NCI-H526 (cell line): ENCODE data around the gene KIF11.
"Not testable (repeated sequence)": the region's sequence is repeated elsewhere in the genome, so short reads cannot be mapped to it uniquely, and the experiment has no call there.

Source experiments
- DNase-seq, 2 experiments: peaks; one replicate each; lab custom pipeline; 2025; lab: John Stamatoyannopoulos, UW

Gene KIF11

DNA sequence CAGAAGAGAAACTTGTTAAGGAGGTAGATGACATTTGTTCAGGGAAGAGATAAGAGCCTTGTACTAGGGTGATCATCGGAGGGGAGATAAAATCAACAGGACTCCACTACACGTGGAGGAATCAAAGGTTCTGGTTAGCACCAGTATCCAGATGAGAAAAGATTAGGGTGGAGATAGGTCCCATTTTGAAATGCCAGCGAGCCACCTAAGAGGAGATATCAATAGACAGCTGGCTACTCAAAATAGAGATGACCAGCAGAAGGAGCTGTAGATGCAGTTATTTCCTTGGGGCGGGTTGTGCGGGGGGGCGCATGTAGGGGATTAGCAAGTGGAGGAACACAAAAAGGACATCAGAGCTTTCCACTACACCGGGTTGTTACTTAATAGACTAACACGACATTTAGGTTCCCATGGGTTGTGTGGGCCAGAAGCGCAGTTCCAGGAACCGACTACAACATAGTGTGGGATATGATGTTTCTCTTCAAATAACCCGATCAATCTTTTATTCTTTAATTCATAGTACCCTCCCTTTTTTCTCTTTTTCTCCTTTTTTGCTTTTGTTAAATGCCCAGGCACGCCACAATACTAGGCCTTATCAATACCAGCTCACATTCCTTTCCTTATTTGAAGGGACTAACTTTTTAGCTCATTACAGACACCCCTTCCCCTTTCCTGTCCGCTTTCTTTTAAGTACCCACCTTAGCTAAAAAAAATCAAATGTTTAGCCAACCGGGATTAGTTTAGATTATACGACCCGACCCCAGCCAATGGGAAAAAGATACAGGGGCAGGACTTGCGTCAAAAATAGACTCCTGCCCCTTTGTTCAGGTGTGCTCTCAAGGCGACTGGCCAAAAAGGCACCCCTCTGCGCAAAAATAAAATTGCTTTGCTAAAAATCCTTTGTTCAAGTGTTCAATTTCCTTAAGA is 2.0 kb upstream of the KIF11 start:
- peak in 1 of 2 experiments; percentile 53 for DNase-seq

DNA sequence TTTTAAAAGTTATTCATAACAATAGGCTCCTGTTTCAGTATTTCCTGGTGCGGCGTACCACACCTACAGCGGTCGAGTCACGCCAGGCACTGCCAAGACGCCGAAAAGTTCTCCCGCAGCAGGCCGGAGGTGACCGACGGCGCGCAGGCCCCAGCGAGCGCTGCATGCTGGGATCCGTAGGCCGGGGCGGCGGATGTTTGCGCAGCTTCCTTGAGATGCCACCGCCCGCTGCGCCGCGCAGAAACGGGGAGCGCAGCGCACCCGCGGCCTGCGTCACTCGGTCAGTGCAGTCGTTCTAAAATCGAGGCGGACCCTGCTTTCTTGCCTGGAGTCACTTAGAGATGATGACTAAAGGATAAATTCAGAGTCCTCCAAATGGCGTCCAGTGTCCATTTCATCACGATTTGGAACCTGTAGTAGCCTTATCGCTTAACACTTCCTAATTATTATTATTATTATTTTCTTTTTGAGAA is 1.3 kb upstream of the KIF11 start:
- DNase-seq, result peak; percentile 51 to 90

DNA sequence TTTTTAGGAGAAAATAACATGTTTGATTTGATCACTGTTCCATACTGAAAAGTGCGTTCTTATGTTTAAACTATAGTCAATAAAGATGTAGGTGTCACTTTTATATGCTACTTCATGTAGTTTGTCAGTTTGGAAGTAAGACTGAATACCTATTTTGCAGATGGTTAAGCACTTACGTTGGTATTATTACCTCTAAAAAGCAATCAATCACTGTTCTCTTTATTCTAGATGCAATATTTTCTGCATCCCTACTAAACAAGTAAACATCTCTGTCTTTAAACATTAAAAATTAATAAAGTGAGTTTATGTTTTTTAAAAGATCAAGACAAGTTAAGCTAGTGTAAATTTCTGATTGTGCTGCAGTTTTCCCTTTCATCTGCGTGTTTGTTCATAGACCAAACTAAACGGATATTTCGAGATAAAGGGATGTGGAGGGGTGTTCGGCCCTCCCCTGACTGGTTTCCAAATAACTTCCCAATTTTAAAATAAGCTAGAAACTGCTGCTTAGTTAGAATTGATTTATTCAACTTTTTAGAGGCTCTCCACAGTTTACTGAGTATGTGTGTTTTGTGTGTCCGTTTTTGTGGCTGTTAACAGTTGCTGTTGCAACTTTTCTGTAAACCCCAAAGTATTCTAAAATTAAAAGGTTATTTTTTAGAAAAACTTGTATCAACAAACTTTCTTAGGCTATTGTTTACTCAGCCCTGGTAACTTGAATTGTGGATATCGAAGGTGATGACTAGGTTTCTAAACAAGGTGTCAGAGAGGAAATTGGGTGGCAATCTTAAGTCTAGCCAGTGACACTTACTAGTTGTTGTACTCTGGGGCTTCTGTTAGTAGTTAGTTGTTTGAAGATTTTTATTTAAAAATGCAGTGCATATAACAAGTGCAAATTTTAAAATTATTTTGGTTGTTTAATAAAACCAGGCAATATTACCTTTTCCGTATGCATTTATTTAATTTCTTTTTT is 974 bp downstream of the KIF11 start:
- DNase-seq, result no peak

DNA sequence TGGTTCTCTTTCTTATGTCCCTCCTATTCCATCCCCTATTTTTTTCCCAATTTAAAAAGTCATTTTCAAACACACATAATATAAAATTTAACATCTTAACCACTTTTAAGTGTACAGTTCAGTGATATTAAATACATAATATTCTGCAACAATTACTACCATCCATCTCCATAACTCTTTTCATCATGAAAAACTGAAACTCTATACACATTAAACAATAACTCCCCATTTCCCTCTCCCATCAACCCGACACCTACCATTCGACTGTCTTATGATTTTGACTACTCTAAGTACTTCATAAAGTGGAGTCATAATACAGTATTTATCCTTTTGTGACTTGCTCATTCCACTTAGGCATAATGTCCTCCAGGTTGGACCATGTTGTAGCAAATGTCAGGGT is 2.6 kb downstream of the KIF11 start:
- no peak for DNase-seq

DNA sequence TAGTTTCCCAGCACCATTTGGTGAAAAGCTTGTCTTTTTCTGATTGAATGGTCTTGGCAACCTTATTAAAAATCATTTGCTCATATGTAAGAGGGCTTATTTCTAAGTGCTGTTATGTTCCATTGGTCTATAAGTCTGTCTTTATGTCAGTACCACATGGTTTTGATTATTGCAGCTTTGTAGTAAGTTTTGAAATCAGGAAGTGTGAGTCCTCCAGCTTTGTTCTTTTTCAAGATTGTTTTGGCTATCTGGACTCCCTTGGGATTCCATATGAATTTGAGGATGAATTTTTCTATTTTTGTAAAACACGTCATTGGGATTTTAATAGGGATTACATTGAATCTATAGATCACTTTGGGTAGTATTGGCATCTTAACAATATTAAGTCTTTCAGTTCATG is 5.4 kb downstream of the KIF11 start:
- DNase-seq, result no peak

DNA sequence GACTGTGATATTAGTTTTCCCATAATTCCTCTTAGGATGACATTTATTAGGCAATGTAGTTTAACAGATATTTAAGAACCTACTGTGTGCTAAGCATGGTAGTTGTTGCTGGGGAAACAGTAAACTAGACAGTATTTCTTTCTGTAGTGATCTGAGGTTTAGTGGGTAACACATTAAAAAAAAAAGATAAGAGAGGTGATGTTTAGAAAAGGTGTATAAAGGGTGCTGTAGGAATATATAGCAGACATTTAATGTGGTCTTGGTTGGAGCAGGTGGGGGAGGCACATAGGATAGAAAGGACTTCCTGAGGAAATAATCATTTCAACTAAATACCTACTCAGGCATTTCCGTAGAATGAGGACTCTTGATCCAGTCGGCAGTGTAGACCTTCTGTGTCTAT is 11.9 kb downstream of the KIF11 start:
- DNase-seq, result no peak

DNA sequence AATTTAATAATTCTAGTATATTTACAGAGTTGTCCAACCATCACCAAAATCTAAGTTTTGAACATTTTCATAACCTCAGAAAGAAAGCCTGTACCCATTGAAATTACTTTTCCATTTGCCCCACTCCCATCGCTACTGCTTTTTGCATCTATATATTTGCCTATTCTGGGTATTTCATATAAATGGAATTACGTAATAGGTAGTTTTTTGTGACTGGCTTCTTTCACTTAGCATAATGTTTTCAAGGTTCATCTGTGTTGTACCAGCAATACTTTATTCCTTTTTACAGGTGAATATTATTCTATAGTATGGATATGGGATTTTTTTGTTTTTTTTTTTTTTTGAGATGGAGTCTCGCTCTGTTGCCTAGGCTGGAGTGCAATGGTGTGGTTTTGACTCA is 22.6 kb downstream of the KIF11 start:
- DNase-seq, result no peak

DNA sequence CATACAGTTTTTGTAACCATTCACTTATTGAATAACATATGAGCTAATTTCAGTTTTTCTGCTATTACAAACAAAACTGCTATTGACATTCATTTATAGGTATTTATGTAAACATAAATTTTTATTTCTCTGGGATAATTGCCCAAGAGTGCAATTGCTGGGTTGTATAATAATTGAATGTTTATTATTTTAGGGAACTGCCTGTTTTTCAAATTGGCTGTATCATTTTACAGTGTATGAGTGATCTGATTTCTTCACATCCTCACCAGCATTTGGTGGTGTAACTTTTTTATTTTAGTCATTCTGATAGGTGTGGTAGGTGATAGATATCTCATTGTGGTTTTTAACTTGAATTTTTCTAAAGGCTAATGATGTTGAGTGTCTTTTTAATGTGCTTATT is 26.4 kb downstream of the KIF11 start:
- DNase-seq, result no peak

DNA sequence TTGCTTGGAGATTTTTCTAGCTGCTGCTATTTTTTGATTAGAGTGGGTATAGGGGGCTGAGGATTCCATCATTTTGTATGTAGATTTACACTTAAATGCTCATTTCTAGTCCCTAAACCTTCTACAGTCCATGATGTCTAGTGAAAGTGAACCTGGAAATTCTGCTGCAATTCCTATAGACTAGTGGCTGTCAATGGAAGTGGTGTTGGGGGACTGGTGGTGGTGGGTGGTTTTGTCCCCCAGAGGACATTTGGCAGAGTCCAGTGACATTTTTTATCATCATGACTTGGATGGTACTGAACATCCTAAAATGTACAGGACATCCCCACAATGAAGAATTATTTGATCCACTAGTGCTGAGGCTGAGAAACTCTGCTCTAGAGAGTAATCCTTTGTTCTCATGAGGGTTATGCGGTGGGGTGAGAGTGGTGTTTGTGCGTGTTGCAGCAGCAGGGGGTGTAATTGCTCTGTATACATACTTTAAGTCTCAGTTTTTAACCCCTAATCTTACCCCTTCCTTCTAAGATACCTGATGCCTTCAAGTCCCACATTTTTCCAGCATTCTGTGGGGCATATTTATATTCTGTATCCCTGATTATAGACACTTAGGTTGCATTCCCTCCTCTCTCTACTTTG is 35.0 kb downstream of the KIF11 start:
- no peak for DNase-seq

DNA sequence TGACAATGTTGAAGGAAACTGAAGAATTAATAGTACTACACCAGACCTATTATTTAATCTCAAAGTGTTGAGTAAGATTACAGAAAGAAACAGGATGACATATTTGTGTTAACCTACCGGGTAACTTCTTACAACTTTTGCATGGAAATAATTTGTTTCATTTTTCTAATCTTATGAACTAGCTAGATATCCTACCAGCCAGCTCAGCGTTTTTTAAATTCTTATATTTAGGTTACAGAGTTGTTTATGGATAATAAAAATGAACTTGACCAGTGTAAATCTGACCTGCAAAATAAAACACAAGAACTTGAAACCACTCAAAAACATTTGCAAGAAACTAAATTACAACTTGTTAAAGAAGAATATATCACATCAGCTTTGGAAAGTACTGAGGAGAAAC is 37.0 kb downstream of the KIF11 start:
- DNase-seq, result no peak

DNA sequence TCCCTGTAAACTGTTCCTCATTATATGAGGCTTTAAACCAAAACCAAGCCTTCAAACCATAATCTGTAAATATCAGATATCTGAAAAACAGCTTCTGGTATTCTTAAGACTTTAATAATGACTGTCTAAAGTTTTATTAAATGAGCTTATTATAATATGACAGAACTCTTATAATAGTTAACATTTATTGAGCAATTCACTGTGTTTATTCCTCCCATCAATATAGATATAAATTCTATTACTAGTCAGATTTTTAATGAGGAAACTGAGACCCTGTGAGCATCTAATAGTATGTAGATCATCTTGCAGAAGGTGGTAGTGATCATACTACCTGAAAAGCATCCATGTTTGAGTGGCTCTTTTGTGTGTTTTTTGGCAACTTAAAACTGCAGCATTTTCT is 45.1 kb downstream of the KIF11 start:
- DNase-seq, result no peak

DNA sequence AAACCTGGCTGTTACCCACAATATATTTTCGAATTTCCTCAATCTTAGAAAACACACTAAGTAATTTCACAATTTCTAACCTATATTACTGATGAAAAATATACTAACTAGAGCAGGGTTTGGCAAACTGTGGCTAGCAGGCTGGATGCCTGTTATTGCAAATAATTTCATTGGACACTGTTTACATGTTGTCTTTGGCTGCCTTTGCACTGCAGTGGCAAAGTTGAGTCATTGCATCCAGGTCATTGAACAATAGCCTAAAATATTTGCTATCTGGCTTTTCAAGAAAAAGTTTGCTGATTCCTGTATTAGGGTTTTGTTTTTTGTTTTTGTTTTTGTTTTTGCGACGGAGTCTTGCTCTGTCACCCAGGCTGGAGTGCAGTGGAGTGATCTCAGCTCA is 47.2 kb downstream of the KIF11 start:
- DNase-seq, result no peak

DNA sequence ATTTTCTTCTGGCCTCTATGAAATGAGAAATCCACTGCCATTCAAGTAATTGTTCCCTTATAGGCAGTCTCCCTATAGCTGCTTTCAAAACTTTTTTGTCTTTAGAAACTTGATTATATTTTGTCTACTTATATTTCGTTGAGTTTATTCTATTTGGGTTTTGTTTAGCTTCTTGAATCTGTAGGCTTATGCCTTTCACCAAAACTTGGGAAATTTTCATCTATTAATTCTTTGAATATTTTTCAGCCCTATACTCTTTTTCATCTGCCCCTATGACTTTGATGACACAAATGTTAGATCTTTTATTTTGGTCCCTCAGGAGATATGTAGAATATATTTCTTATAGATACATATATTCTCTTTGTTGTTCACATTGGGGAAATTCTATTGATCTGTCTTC is 48.6 kb downstream of the KIF11 start:
- DNase-seq, result no peak

DNA sequence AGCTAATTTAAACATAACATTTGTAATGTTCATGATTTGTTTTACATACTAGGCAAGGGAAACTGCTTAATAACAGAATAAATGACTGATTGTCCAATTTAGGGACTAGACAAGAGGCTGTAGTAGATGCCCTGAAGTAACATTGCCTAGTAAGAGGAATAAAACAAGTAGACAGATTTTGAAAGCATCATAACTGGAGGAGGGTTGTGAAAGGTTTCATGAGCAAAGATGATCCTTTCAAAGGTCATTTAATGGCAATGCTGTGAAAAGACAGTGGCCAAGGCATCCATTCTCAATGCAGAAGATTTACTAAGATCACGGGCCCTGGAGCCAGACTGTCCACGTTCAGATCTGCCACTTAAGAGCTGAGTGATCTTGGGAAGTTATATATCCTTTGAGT is 52.0 kb downstream of the KIF11 start:
- no peak for DNase-seq

DNA sequence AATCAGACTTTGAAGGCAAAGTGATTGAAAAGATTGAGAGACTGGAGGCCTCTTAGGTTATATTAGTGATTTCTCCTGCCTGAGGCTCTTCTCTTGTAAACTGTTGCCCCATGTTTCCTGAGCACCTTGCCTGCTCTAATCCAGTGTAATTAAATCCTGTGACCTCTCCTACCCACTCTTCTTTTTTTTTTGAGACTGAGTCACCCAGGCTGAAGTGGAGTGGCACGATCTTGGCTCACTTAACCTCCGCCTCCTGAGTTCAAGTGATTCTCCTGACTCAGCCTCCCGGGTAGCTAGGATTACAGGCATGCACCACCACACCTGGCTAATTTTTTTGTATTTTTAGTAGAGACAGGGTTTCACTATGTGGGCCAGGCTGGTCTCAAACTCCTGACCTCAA is 57.9 kb downstream of the KIF11 start:
- not testable (repeated sequence) for DNase-seq

DNA sequence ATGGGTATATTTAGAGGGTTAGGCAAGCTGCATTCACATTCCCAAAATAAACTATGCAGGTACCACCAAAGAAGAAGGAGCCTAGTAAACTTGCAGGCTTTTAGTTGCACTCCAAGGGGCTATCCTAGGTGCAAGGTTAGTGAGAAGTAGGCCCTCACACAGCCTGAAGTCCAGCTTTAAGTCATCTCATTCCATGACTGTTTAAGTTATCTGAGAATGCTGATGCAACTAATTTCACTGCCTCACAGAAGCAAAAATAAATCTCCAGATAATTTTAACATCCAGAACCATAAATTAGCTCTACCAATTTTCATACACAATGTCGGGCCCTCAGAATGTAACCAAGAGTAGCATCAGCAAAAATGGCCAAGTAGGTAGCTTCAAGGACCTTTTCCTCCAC is 62.5 kb downstream of the KIF11 start:
- DNase-seq, result no peak

DNA sequence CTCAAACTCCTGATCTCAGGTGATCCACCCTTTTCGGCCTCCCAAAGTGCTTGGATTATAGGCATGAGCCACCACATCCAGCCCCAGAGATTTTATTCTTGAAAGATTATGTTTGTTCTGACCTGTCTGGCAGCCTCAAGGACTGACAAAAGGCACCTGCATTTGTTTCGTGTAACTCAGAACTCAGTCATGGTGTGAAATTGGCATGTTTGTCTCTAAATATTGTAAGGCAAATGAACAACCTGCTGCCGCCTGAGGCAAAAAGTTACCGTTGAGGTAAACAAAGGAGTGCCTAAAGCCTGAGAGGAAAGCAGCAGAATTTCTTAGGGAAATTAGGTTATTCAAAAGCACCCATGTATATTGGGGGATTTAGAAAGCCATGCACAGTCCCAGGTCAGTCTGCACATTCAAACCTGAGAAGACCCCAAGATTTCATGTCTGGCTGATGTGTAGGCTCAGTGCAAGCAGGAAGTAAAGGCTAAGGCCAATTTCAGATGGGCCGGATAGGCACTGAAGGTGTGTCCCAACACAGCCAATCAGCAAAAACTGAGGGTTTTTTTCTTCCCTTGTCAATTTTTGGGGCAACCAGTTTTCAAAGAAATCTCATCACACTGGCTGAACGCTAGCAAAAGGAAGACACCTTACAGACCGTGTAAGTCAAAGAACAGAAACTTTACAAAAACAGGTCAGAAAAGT is 63.5 kb downstream of the KIF11 start:
- DNase-seq, result peak; percentile 27 to 50

DNA sequence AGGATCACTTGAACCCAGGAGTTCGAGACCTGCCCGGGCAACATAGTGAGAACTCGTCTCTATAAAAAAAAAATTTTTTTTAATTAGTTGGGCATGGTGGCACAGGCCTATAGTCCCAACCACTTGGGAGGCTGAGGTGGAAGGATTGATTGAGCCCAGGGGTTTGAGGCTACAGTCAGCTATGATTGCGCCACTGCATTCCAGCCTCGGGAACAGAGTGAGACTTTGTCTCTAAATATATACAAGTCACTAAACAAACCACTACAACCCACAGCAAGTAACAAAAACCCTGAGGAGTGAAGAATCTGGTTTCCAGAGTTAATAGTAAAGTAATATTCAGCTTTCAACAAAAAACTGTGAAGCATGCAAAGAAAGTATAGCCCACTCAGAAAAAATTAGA is 64.1 kb downstream of the KIF11 start:
- no peak for DNase-seq

DNA sequence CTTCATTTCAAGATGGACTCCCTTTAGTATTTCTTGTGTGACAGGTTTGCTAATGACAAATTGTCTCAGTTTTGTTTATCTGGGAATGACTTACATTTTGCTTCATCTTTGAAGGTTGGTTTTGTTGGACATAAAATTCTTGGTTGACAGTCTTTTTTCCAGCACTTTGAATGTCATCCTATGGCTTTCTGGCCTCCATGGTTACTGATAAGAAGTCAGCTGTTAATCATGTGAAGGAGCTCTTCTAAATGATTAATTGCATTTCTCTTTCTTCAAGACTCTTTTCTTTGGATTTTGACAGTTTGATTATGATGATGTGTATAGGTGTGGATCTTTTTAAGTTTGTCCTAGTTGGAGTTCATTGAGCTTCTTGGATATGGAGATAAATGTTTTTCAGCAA is 69.9 kb downstream of the KIF11 start:
- no peak for DNase-seq

DNA sequence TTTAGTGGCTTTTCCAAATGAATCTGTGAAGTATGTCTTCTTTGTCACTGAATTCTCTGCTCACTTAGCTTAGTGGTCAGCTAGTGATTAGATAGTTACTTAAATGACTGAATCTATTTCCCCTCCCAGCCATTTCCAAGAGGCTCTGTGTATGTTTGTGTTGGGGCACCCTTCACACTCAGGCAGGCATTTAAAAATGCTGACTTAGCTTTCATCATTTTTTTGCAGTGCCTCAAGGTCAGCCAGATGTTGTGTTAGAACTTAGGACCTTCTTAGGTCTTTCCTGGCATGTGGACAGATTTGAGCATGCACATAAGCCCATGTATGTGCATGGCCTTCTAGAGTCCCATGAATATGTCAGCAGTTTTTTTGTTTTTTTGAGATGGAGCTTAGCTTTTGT is 71.4 kb downstream of the KIF11 start:
- no peak for DNase-seq

DNA sequence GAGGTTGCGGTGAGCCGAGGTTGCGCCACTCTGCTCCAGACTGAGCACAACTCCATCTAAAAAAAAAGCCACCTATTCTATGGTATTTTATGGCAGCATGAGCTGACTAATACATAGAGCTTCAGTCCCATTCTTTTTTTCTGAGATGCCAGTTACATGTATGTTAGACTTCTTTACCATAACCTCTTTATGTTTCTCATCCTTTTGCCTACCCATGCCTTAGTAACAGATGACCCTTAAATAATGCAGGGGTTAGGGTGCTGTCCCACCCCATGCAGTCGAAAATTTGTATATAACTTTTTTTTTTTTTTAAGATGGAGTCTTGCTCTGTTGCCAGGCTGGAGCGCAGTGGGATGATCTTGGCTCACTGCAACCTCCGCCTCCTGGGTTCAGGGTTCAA is 74.1 kb downstream of the KIF11 start:
- DNase-seq, result no peak

DNA sequence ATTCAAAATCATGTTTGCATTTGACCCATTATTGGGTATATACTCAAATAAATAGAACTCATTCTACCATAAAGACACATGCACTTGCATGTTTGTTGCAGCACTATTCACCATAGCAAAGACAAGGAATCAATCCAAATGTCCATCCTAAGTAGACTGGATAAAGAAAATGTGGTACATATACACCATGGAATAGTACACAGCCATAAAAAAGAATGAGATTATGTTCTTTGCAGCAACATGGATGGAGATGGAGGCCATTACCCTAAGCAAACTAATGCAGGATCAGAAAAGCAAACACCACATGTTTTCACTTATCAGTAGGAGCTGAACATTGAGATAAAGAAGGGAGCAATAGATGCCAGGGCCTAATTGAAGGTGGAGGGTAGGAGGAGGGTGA is 84.8 kb downstream of the KIF11 start:
- no peak for DNase-seq
